NCI-H510A (cell line): ENCODE measurements around the gene TGFBR3.

ENCODE experiments used
- DNase-seq: peaks from one replicate; lab custom pipeline; 2025; lab: John Stamatoyannopoulos, UW

The TGFBR3 gene

DNA sequence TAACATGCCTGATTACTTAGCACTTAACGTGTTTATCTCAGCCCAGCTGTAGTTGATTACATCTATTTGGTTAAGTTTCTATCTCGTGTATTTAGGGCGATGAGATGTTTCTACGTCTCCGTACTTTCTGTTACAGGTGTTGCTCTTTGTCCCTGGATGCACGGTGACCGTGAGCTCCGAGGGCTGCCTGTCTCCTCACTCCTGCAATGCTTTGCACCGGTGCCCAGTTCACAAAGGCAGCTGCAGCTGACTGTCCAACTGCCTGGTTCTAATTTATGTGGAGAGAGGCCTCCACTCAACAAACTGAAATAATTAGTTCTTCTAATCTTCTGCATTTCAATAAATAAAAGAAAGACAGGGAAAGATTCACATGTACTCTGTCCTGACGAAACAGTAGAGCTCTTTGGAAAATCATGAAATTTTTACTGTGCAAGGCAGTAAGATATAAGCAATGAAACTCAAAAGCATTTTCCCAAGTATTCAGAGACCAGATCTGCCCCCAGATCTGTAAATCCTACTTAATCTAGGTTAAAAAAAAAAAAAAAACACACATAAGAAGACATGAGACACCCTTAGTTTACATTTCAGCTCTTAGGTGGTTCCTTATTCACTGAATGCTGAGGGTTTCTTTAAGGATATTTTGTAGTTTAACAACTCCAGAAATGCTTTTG, 108.2 kb downstream of the TGFBR3 start:
- peak; percentile 54 for DNase-seq

GRCh38 chr1:91777196-91777595, 108.8 kb downstream of the TGFBR3 start:
- DNase-seq = no peak

DNA sequence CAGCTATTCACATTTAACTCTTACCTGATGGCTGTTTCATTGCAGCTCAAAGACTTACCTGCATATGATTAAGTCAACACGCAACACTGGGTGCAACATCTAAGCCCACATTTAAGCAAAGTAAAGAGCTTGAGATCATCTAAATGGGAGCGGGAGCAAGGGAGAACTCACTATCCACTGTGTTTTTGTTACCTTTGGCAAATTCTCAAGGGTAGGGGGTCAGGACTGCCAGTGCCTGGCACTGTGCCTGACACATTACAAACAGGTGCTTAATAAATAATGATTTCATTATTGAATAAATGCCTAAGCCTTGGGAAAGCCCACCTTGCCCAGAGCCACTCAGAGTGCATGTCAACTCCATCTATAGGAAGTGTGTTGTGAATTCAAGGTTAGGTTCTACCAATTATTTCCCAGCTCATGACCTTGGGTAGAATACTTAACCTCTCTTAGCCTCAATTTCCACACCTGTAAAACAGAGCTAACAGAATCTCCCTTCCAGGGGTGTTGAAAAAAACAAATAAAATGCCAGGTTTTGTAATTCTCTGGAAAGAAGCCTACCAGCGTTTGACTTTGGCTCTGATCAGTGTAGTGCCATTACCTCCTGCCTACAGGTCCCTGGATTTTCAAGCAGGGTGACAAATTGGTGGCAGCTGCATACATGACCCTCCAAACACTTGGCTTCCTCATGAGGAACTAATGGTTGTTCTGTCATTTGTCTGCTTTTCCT, 109.7 kb downstream of the TGFBR3 start:
- no peak for DNase-seq

GRCh38 chr1:91775227-91775626, 110.7 kb downstream of the TGFBR3 start:
- no peak for DNase-seq

- no peak for DNase-seq
Observed at GRCh38 chr1:91774520-91775203, 111.3 kb downstream of the TGFBR3 start.

DNA sequence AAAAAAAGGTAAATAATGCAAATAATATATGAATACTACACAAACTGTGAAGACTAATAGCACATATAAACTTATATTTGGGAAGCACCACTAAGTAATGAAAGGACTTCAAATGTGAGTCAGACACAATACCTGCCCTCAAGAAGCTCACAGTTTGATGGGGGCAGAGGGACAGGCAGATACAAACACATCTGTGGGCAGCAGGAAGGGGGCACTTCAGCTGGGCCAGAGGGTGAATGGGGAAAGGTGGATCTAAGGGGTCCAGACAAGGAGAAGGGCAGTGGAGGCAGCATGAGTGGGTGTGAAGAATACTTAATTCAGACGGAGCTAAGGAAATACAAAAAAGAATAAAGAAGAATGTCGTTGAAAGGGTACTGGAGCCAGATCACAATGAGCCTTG, 114.2 kb downstream of the TGFBR3 start:
- no peak for DNase-seq

DNA sequence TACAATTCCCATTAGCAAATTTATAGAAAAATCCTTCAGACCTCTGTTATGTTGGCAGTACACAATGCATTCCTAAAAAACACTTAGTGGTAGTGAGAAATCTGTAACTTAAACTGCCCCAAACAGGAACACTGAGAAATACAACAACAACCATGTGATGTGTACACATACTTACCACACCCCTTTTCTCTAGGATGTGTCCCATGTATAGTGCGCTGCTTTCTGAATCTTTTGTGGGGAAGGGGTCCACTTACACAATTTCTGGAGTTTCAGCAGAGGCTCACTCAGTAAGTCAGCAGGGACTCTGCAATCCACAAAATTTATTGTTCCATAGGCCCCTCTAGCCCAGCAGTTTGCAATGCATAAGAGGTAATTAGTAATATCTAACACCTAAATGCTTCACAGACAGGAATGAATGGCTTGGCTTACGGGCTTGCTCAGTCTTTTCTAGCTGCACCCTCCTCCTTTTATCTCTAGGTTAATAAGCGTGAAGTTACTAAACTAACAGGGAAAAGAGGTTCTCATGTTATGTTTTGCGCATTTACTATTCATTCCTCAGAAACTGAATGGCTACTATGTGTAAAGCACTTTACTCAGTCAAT, 115.2 kb downstream of the TGFBR3 start:
- no peak for DNase-seq

DNA sequence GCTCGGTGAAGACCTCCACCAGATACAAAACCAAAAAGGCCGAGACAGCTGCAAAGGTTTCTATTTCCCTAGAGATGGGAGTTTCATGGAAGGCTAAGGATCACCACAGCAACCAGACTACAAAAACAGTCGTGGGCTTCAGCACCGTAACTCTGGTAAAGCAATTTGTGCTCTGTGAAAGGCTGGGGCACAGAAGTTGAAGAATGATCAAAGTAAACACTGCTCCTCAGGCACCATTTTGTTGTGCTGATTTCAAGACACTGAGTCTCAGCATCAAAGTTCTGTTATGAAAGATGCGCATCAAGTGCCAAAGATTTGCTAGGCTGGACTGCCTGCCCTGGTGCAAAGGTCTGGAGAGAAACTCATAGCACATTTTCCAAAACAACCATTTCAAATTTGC, 116.2 kb downstream of the TGFBR3 start:
- no peak for DNase-seq

GRCh38 chr1:91768786-91769725, 116.9 kb downstream of the TGFBR3 start:
- DNase-seq = no peak

GRCh38 chr1:91768120-91768519, 117.8 kb downstream of the TGFBR3 start:
- no peak for DNase-seq

DNA sequence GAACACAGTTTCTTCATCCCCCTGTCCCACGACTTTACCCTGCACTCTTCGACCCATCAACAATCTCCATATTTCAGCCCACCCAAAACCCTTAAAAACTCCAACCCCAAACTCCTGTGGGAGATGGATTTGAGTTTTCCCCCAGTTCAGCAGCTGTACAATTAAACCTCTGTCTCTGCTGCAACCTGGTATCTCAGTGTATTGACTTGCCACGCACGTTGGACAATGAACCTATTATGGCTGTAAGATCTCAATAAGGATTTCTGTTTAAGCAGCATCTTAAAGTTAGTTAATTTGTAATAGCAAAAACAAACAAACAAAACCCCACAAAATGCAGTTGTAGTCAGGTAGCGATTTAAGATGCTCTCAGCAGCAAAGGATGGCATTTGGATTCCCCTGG, 119.1 kb downstream of the TGFBR3 start:
- no peak for DNase-seq

GRCh38 chr1:91765880-91766443, 120.0 kb downstream of the TGFBR3 start:
- no peak for DNase-seq

- no peak for DNase-seq
Observed at GRCh38 chr1:91765293-91765692, 120.7 kb downstream of the TGFBR3 start.

- DNase-seq = no peak
Observed at GRCh38 chr1:91764471-91765115, 121.4 kb downstream of the TGFBR3 start.

DNA sequence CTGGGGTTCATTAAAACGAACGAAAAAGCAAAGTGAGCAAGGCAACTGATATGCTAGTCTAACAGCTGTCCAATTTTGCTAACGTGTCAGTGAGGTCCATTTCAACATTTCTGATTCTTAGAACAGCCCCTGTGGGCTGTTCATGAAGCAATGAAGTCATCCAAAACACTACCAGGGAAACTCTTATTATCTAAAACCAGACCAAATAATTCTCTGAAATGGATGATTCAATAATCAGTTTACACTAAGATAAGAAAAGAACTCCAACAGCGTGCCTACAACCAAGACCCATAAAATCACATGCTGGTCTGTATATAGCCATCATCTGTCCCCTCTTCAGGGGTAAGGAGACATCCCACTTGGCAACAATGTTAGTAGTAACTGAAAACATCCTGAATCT, 122.7 kb downstream of the TGFBR3 start:
- DNase-seq = no peak

GRCh38 chr1:91761295-91761721, 124.6 kb downstream of the TGFBR3 start:
- no peak for DNase-seq

DNA sequence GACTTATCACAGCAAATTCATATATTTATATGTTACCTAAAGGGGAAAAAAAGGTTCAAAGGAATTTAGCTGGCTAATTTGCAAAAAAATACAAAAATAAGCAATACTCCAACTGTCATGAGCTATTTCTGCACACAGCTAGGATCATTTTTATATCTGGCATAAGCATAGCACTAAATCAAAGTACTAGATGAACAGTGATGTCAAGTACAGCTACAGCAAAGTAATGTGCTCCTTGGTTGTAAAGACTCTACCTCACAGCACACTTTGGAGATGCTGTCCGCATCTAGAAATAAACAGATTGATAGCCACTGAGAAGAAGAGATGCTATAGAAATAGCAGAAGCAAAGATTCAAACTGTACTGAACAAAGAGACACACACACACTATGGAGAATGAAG, 125.4 kb downstream of the TGFBR3 start:
- no peak for DNase-seq

GRCh38 chr1:91759076-91759475, 126.9 kb downstream of the TGFBR3 start:
- no peak for DNase-seq

DNA sequence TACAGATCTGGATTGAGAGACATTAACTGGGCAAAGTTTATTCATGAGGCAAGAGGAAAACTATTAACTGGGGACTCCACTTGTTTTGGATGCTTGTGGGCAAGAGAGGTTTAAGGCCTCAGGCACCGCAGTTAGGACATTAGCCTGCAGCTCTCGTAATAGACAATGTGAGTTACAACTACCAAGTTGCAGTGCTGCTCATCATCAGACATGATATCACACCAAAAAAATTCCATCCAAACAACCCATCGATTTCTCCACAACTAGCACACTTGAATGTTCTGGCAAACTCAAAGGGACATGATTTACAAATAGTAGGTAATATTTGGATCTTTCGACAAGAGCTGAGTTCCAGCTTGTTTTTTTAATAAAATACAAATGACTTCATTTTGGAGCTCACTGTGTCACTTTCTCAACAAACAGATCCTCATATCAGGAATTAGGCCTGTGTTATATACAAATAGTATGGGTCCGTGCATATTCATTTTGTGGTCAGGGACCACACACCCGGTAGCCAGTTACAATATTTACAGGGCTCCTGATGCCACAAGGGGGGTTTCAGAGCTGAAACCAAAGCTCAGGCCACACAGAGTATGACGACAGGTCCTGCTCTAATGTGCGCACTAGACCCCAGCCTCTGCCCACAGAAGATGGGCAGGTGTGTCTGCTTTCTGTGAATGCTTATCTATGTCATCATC, 128.0 kb downstream of the TGFBR3 start:
- no peak for DNase-seq

DNA sequence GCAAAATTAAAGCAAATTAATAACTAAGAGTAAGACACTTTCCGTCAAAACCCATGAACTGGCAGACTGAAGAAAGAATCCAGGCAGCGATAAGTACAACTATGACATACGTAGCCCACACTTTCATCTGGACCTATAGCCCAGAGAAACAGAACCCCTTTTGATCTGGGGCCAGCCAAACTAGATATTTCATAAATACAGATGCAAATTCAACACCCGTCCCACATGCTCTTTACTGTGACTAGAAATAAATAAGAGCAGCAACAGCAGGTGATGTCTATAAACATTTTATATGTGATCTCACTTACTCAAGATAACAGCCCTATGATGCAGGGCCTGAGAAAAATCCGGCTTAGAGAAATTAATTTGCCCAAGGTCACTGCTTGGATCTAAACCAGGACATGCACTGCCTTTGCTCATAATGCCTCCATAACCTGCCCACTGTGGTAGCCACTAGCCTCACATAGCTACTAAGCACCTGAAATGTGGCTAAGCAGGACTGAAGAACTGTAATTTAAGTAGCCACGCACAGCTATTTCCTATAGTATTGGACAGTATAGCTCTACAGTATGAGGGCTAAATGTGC, 130.2 kb downstream of the TGFBR3 start:
- no peak for DNase-seq
